Anterior cingulate cortex (tissue), 58 donors: ENCODE measurements around the gene GCNA.

Experiments
- DNase-seq, 58 donors: peaks; one replicate each; lab custom pipeline; 2025; lab: John Stamatoyannopoulos, UW

GCNA gene

GRCh38 chrX:71578253-71579135, at the start of gene GCNA:
Gene GCNA (plus strand): TSS chrX:71578437. CDS start chrX:71580822, 2,385 bp downstream.
- DNase-seq = no peak

- DNase-seq = peak in 3 of 58 donors; percentile 0 to 33 (median 6)
These were observed 46.0 kb upstream of the GCNA start for GRCh38 chrX:71532078-71532752.

- peak; percentile 31 to 92 (median 84) for DNase-seq
These were observed 45.3 kb upstream of the GCNA start, which contains the start of gene OGT for GRCh38 chrX:71532753-71533425. Gene OGT (plus strand): TSS chrX:71533104. CDS start chrX:71533300, 196 bp downstream.

GRCh38 chrX:71533516-71533850, 44.8 kb upstream of the GCNA start:
- no peak for DNase-seq

GRCh38 chrX:71533851-71534561, 44.2 kb upstream of the GCNA start:
- DNase-seq = peak in 45 of 58 donors; percentile 1 to 55 (median 14)

GRCh38 chrX:71534773-71535544, 43.3 kb upstream of the GCNA start:
- no peak for DNase-seq

- peak in 4 of 58 donors; percentile 1 to 33 (median 3) for DNase-seq
These were observed 42.0 kb upstream of the GCNA start for GRCh38 chrX:71536285-71536684.

- DNase-seq = no peak
These were observed 40.5 kb upstream of the GCNA start for GRCh38 chrX:71537743-71538142.

- no peak for DNase-seq
These were observed 37.4 kb upstream of the GCNA start for GRCh38 chrX:71540801-71541200.

GRCh38 chrX:71541210-71542022, 36.8 kb upstream of the GCNA start:
- no peak for DNase-seq

- no peak for DNase-seq
These were observed 35.8 kb upstream of the GCNA start for GRCh38 chrX:71542411-71542810.

GRCh38 chrX:71542825-71543224, 35.4 kb upstream of the GCNA start:
- no peak for DNase-seq

GRCh38 chrX:71543316-71543715, 34.9 kb upstream of the GCNA start:
- DNase-seq = no peak

GRCh38 chrX:71545364-71545763, 32.9 kb upstream of the GCNA start:
- DNase-seq = peak in 1 of 58 donors; percentile 2

- no peak for DNase-seq
These were observed 31.4 kb upstream of the GCNA start for GRCh38 chrX:71546879-71547278.

- no peak for DNase-seq
These were observed 30.9 kb upstream of the GCNA start for GRCh38 chrX:71547339-71547738.

GRCh38 chrX:71549986-71550385, 28.3 kb upstream of the GCNA start:
- no peak for DNase-seq

- DNase-seq = no peak
These were observed 27.7 kb upstream of the GCNA start for GRCh38 chrX:71550578-71550977.

GRCh38 chrX:71556036-71556435, 22.2 kb upstream of the GCNA start:
- DNase-seq = no peak
